ENCODE data around the gene CACNA2D4.
A peak's percentile ranks its signal among the peaks of the same experiment; 100 is the strongest.

The CACNA2D4 gene

DNA sequence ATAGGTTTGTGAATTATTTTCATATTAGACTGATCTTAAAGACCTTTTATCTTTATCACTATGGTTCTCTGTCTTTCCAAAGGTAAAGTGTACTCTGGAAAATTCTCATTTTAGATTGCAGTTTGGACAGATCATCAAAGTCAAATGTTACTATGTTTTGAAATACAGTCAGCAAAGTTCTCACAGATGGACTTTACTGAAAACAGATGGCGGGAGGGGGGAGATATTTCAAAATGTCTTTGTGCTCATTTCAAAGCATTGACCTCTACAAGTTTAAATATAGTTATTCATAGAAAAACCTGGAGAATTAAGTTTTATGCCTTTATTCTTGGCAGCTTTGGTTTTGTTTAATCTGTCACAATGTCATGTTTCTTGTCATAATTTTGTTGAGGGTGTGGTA, 149.8 kb downstream of the CACNA2D4 start:
- peak; percentile 68 for DNase-seq

DNA sequence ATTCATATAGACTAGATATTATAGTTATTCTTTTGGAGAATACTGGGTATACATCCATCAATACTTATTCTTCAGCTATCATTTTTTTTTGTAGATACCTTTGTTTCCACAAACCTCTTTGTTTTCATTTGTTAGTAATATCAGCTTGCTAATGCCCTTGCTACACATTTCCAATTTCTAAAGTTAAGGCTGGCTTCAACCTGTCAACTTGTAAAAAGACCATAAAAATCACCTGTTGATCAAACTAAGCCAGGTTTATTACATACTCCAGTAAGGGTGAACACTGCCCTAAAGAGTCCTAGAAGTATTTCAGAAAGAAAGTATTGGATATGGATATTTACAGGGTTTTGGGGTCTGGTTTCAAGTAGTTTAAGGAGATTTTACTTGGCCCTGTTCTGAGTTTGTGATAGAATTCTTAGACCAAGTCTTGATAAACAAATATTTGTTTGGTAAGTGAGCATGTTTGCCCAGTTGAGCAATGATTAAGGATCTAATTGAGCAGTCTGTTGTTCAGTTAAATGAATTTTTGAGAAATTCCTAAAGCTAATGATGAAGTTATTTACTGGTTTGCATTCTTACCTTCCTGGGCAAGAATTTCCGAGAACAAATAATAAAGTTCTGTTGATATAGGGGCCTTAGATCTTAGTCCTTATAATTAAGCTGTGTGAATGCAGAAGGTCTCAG, 150.9 kb downstream of the CACNA2D4 start:
- no peak for DNase-seq

DNA sequence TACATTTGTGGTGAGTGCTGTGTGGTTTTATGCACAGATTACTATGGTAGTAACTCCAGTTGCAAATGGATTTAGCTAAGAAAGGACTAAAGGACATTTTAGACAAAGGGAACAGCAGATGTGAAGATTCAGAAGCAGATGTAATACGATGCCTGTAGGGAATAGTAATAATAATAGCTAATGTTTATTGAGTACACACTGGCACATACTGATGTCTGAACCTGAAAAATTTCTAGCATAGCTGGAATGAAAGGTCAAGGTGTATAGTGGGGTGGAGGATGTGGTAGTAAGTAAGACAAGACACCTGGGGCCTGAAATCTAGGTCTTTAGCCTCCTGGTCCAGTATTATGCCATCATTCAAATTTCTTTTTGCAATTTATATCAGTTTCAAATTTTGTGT, 152.3 kb downstream of the CACNA2D4 start:
- DNase-seq = no peak

DNA sequence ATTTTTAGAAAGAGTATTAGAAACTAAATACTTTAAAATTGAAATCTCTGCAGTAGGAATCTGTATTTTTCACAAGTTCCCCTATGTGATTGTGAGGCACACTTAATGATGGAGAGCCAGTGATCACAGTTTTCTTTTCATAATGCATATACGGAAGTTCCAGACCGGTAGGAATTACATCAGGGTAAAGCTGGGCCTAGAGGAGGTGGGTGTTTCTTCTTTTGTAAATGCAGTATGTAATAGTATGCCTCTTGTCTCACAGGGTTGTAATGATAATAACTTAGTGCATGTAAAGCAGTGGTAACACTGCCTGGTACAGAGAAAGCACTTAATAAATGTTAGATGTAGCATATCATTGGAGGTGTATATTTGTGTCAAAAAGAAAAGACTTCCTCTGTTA, 155.3 kb downstream of the CACNA2D4 start:
- no peak for DNase-seq

DNA sequence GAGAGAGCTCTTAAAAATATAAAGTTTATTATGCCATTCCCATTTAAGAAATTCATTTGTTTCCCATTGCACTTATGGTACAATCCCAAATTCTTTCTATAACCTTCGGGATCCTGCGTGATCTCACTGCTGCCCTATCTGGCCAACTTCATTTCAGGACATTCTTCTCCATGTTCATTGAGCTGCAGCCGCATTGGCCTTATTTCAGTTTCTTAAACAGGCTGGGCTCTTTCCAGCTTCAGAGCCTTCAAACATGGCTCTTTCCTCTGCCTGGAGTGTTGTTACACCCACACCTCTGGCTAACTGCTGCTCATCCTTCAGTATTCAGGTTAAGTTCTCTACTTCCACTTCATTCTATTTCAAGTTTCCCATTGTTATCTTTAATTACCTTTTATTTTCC, 156.6 kb downstream of the CACNA2D4 start:
- DNase-seq = no peak

DNA sequence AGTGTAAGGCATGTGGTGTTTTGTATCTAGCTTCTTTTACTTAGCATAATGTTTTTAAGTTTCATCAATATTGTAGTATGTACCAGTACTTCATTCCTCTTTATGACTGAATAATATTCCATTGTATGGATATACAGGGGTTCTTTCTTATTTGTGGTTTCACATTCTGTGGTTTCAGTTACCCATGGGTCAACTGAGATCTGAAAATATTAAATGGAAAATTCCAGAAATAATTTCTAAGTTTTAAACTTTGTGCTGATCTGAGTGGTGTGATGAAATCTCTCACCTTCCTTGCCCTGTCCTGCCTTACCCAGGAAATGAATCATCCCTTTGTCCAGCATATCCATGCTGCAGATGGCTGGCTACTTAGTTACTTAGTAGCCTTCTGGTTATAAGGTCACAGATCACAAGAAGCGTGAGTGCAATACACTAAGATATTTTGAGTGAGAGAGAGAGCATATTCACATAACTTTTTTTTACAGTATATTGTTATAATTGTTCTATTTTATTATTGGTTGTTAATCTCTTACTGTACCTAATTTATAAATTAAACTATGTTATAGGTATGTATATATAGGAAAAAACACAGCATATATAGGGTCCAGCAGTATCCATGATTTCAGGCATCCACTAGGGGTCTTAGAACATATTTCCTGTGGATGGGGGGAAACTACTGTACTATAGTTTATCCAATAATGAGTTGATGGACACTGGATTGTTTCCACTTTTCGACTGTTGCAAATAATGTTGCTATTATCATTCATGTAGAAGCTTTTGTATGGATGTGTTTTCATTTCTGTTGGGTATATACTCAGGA, 157.7 kb downstream of the CACNA2D4 start:
- DNase-seq = no peak

DNA sequence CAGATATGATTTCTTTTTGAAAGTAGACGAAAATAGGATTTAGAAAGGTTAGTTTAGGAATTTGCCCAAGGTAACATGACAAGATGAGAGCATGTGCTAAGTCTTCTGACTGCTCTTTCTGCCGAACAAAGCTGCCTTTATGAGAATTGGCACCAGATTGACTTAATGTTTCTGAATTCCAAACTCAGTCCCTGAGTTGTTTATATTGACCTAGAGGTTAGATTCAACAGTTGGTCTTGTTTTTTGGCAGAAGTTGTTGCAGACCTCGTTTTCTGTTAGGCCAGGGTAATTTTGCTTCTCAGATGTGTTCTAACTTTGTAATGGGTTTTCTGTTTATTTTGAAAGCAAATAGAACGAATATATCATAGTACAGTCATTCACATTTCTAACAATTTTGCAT, 159.6 kb downstream of the CACNA2D4 start:
- no peak for DNase-seq

DNA sequence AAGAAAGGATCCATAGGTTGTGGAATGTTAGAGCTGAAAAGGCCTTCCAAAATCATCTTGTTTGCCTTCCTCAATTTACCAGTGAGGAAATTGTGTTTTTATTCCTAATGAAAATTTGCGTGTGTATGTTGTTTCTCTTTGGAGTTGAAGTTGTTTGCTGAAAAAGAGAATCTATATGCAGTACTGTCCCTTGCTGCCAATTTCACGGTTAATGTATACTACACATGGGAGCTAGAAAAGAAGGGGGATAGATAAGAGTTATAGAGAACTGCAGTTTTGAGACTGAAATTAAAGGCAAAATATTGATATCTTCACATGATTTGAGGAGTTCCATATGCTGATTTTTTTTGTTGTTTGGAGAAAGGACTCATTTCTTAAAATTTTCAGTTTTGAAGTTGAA, 160.1 kb downstream of the CACNA2D4 start:
- DNase-seq = no peak

DNA sequence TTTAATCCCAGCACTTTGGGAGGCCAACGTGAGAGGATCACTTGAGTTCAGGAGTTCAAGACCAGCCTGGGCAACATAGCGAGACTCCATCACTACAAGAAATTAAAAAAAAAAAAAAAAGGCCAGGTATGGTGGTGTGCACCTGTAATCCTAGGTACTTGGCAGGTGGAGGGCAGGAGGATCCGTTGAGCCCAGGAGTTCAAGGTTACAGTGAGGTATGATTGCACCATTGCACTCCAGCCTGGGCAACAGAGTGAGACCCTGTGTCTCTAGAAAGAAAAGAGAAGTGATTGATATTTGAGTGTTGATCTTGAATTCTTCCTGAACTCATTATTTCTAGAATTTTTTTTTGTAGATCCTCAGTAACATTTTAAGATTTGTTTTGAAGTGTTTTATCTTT, 168.2 kb downstream of the CACNA2D4 start:
- DNase-seq = no peak

DNA sequence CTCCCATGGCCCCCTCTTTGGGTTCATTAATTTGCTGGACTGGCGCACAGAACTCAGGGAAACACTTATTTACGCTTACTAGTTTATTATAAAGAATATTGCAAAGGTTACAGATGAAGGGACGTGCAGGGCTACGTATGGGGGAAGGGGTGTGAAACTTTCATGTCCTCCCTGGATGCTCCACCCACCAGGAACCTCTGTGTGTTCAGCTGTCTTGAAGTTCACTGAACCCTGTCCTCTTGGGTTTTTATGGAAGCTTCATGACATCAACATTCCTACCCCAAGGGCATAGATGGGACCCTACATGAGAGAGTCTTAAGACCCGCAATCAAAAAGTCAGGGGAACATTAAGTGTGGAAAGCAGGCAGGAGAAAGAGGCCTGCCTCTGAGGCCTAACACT, 169.4 kb downstream of the CACNA2D4 start:
- DNase-seq = no peak

DNA sequence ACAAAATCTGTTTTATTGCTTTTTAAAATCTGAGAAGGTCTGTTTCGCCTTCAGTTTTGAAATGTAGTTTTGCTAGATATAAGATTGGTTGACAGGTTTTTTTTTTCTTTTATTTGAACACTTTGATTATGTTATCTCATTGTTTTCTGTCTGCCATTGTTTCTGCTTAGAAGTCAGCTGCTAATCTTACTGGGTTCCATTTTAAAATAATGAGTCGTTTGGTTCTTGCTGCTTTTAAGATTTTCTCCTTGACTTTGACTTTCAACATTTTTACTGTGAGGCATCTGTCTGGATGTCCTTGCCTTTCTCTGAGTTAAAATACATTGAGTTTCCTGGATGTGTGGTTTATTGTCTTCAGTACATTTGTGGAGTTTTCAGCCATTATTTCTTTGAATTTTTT, 170.8 kb downstream of the CACNA2D4 start:
- DNase-seq = no peak

DNA sequence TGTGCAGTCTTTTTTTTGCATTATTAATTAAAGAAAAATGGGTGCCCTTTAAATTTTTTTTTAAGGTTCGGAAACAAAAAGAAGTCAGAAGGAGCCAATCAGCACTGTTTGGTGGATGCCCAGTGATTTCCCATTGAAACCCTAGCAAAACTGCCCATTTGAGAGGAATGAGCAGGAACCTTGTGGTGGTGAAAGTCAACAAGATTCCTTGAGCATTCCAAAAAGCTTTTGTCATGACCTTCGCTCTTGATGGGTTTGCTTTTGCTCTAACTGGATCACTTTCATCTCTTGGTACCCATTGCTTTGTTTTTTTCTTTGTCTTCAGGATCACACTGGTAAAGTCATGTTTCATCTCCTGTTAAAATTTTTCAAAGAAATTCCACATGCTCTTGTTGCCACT, 173.5 kb downstream of the CACNA2D4 start:
- DNase-seq = no peak

All from NCI-H2171 (cell line).